Measurements from ENCODE around the gene B4GALNT4.

DNA sequence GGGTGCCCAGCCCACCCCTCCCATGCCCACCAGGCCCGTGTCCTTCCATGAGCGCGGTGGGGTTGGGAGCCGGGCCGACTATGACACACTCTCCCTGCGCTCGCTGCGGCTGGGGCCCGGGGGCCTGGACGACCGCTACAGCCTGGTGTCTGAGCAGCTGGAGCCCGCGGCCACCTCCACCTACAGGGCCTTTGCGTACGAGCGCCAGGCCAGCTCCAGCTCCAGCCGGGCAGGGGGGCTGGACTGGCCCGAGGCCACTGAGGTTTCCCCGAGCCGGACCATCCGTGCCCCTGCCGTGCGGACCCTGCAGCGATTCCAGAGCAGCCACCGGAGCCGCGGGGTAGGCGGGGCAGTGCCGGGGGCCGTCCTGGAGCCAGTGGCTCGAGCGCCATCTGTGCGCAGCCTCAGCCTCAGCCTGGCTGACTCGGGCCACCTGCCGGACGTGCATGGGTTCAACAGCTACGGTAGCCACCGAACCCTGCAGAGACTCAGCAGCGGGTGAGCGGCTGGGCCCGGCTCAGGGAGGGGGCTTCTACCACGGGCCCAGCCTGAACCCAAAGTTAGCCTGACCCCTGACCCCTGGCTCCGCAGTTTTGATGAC, 27.7 kb downstream of the B4GALNT4 start:
- TF ChIP-seq, protein P1, sequence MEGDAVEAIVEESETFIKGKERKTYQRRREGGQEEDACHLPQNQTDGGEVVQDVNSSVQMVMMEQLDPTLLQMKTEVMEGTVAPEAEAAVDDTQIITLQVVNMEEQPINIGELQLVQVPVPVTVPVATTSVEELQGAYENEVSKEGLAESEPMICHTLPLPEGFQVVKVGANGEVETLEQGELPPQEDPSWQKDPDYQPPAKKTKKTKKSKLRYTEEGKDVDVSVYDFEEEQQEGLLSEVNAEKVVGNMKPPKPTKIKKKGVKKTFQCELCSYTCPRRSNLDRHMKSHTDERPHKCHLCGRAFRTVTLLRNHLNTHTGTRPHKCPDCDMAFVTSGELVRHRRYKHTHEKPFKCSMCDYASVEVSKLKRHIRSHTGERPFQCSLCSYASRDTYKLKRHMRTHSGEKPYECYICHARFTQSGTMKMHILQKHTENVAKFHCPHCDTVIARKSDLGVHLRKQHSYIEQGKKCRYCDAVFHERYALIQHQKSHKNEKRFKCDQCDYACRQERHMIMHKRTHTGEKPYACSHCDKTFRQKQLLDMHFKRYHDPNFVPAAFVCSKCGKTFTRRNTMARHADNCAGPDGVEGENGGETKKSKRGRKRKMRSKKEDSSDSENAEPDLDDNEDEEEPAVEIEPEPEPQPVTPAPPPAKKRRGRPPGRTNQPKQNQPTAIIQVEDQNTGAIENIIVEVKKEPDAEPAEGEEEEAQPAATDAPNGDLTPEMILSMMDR (IDR thresholded peaks at IDR 0.05), result peak; percentile 62 to 79 (median 72)
- TF ChIP-seq POLR2A (IDR thresholded peaks at IDR 0.05), result no peak

All from uterus (tissue), 2 donors.